Fibroblast of skin of scalp (primary cell): ENCODE results near the gene VAV1. TPM values are rescaled to one million over a fixed set of nuclear protein-coding genes. Genes with fewer than 3 reads are reported as not detected.

Experiments
- DNase-seq: peaks from one replicate; pipeline ENCODE4 v3.0.0-alpha.2; 2013
- polyA plus RNA-seq, 2 experiments: library from polyadenylated mRNA; unstranded; fragments of 120-200 nt; gene quantifications; one replicate each; pipeline ENCODE4 v1.2.1, GENCODE V29; 2013; ENCODE audit not compliant: insufficient read length in 2 of 2

Gene VAV1
- polyA plus RNA-seq (2013, experiment 1 of 2; ENCODE audit: insufficient read length), result 0.16 TPM
- 0.11 TPM for polyA plus RNA-seq (2013, experiment 2 of 2; ENCODE audit: insufficient read length)

GRCh38 chr19:6772028-6772865, at the start of gene VAV1:
Gene VAV1, plus strand, starts transcription at chr19:6772708. Its CDS starts 100 bp downstream, at chr19:6772808.
- DNase-seq, result no peak

- DNase-seq, result no peak
These were observed 49.3 kb upstream of the VAV1 start for GRCh38 chr19:6723108-6723618.

GRCh38 chr19:6723738-6724137, 48.8 kb upstream of the VAV1 start:
- DNase-seq, result no peak

- no peak for DNase-seq
These were observed 47.6 kb upstream of the VAV1 start for GRCh38 chr19:6724631-6725492.

- DNase-seq, result no peak
These were observed 46.8 kb upstream of the VAV1 start for GRCh38 chr19:6725513-6726231.

GRCh38 chr19:6728346-6728745, 44.2 kb upstream of the VAV1 start:
- DNase-seq, result no peak

GRCh38 chr19:6729573-6730152, 42.8 kb upstream of the VAV1 start:
- no peak for DNase-seq

- no peak for DNase-seq
These were observed 42.2 kb upstream of the VAV1 start for GRCh38 chr19:6730153-6730804.

GRCh38 chr19:6730941-6731670, 41.4 kb upstream of the VAV1 start:
- no peak for DNase-seq

- DNase-seq, result no peak
These were observed 40.7 kb upstream of the VAV1 start for GRCh38 chr19:6731822-6732221.

- no peak for DNase-seq
These were observed 39.6 kb upstream of the VAV1 start for GRCh38 chr19:6732803-6733337.

GRCh38 chr19:6733338-6734095, 39.0 kb upstream of the VAV1 start:
- DNase-seq, result no peak

GRCh38 chr19:6734096-6734696, 38.3 kb upstream of the VAV1 start:
- DNase-seq, result no peak

GRCh38 chr19:6735181-6735911, 37.2 kb upstream of the VAV1 start:
- DNase-seq, result no peak

- DNase-seq, result peak; percentile 86
These were observed 36.2 kb upstream of the VAV1 start for GRCh38 chr19:6736169-6736916.

- no peak for DNase-seq
These were observed 35.6 kb upstream of the VAV1 start for GRCh38 chr19:6736917-6737283.

- DNase-seq, result peak; percentile 100
These were observed 35.1 kb upstream of the VAV1 start, which contains the start of gene GPR108 for GRCh38 chr19:6737284-6737872. Gene GPR108, minus strand, starts transcription at chr19:6737580. Its CDS starts 4 bp downstream, at chr19:6737576.
